ENCODE data around the gene DENND2A.

The DENND2A gene

DNA sequence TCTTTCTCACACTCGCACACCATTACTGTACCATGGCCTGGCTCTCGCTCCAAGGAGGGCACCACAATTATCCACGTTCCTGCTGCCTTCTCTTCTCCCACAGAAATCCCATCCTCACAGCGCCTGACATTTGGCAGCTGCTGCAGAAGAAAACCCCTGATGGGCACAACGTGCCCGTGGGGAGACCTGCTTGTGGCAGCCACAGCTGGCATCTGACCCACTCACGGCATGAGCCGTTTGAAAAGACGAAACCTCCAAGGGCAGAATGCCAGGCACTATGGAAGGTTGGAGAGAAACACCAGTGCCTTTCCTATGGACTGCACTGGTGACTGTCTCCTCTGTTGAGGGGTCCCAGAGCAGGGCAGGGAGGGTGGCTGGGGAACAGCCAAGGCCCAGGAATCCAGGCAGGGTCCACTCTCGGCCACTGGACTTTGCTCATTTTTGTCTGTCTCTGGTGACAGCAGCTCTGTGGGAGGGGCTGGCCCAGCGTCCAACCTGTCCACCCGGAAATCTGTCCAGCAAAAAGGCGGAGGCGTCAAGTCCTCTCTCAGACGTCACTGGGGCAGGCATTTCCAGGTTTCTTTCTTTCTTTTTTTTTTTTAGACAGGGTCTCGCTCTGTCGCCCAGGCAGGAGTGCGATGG lies 100.4 kb downstream of the DENND2A start:
- Histone ChIP-seq H2AFZ (ENCODE audit: low read length) (no peak overlapping the region), H3K4me3 (ENCODE audit: low read depth, low read length, poor library complexity, severe bottlenecking) (no peak overlapping the region), H3K79me2 (ENCODE audit: insufficient read depth, low read length) (no peaks in the 10 kb centered on the region), H4K20me1 (ENCODE audit: insufficient read depth, low read length) (no peaks in the 10 kb centered on the region), H3K9me2 (ENCODE audit: low read depth, low read length) (no peaks in the 10 kb centered on the region), H3K4me1 (ENCODE audit: insufficient read depth, low read length, severe bottlenecking) (no peaks in the 10 kb centered on the region), H3K9ac (ENCODE audit: low read length) (no peak overlapping the region), H3K9me3 (ENCODE audit: low read length) (no peaks in the 10 kb centered on the region), H3K4me2 (ENCODE audit: low read length) (no peak overlapping the region), H3F3A (ENCODE audit: insufficient read depth, low read length) (no peaks in the 10 kb centered on the region), H3K27me3 (ENCODE audit: insufficient read depth, low read length) (peaks cover 5% of the 10 kb centered on the region; the same call in 1 of the 2 replicates), H3K27ac (ENCODE audit: low read depth, low read length, poor library complexity, severe bottlenecking) (no peak overlapping the region), H3K36me3 (ENCODE audit: insufficient read depth, low read length) (no peaks in the 10 kb centered on the region)
- TF ChIP-seq EZH2 (IDR thresholded peaks at IDR 0.05; ENCODE audit: borderline replicate concordance, low read length), result no peak
- TF ChIP-seq, protein P1, sequence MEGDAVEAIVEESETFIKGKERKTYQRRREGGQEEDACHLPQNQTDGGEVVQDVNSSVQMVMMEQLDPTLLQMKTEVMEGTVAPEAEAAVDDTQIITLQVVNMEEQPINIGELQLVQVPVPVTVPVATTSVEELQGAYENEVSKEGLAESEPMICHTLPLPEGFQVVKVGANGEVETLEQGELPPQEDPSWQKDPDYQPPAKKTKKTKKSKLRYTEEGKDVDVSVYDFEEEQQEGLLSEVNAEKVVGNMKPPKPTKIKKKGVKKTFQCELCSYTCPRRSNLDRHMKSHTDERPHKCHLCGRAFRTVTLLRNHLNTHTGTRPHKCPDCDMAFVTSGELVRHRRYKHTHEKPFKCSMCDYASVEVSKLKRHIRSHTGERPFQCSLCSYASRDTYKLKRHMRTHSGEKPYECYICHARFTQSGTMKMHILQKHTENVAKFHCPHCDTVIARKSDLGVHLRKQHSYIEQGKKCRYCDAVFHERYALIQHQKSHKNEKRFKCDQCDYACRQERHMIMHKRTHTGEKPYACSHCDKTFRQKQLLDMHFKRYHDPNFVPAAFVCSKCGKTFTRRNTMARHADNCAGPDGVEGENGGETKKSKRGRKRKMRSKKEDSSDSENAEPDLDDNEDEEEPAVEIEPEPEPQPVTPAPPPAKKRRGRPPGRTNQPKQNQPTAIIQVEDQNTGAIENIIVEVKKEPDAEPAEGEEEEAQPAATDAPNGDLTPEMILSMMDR (IDR thresholded peaks at IDR 0.05; ENCODE audit: low read length), result no peak

DNA sequence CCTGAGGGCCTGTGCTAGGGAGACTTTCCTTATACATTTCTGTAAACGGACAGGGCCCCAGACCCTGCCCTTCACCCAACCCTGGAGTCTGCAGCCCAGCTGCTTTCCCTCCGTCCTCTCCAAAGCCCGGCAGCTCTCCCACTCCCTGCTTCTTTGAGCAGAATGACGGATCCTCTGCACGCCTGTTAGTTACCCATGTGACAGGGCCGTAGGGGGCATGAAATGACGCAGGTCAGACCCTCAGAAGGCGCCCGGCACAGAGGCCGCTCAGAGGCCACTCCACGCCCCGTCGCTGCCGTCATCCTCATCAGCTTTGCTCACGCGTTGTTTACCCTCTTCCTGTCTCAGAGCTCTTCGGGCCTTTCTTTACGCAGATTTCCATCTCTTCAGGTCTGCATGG lies 101.2 kb downstream of the DENND2A start:
- Histone ChIP-seq H3K4me2 (ENCODE audit: low read length) (no peak overlapping the region), H3K9me2 (ENCODE audit: low read depth, low read length) (no peaks in the 10 kb centered on the region), H3K4me3 (ENCODE audit: low read depth, low read length, poor library complexity, severe bottlenecking) (no peak overlapping the region), H3K27ac (ENCODE audit: low read depth, low read length, poor library complexity, severe bottlenecking) (no peak overlapping the region), H3F3A (ENCODE audit: insufficient read depth, low read length) (no peaks in the 10 kb centered on the region), H3K36me3 (ENCODE audit: insufficient read depth, low read length) (no peaks in the 10 kb centered on the region), H2AFZ (ENCODE audit: low read length) (no peak overlapping the region), H3K79me2 (ENCODE audit: insufficient read depth, low read length) (no peaks in the 10 kb centered on the region), H3K27me3 (ENCODE audit: insufficient read depth, low read length) (peaks cover 5% of the 10 kb centered on the region; the same call in 1 of the 2 replicates), H4K20me1 (ENCODE audit: insufficient read depth, low read length) (no peaks in the 10 kb centered on the region), H3K4me1 (ENCODE audit: insufficient read depth, low read length, severe bottlenecking) (no peaks in the 10 kb centered on the region), H3K9me3 (ENCODE audit: low read length) (no peaks in the 10 kb centered on the region), H3K9ac (ENCODE audit: low read length) (no peak overlapping the region)
- TF ChIP-seq, protein P1 (IDR thresholded peaks at IDR 0.05; ENCODE audit: low read length), result no peak
- no peak for TF ChIP-seq EZH2 (IDR thresholded peaks at IDR 0.05; ENCODE audit: borderline replicate concordance, low read length)

DNA sequence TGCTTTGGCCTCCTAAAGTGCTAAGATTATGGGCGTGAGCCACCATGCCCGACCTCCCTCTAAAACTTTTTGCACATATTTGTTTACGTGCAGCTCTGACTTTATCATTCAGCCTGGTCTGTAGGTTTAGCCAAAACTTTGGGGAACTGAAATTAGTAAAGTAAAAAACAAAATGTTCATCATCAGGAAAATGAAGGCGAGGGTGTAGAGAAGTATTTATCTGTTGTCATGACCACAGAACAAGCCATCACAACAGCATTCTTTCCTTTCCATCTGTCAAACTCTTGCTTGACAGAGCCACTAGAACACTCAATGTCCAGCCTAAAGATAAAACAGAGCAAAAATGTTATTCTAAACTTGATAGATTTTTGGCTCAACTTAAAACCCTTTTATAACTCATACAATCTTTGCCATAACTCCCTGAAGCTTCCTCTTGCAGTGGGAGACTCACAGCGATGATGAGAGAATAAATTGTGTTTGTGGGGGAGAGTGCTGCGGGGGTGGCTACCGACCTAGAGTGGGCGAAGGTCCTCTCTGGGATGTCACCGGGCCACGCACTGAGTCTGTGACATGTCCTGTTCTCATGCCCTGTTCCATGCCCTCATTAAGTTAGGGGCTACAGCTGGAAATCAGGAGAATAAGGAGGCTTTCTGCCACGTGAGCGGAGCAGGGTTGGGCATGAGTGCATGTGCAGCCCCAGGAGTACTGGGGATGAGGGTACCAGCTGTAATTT lies 102.7 kb downstream of the DENND2A start:
- H3K4me2 ChIP-seq (ENCODE audit: low read length), result no peak overlapping the region
- H3K27ac ChIP-seq (ENCODE audit: low read depth, low read length, poor library complexity, severe bottlenecking), result no peak overlapping the region
- no peaks in the 10 kb centered on the region for H3K4me1 ChIP-seq (ENCODE audit: insufficient read depth, low read length, severe bottlenecking)

More for the DNA sequence above, 102.7 kb downstream of the DENND2A start:
- no peak overlapping the region for H2AFZ ChIP-seq (ENCODE audit: low read length)
- H3K9me2 ChIP-seq (ENCODE audit: low read depth, low read length), result no peaks in the 10 kb centered on the region
- TF ChIP-seq EZH2 (IDR thresholded peaks at IDR 0.05; ENCODE audit: borderline replicate concordance, low read length), result no peak
- TF ChIP-seq, protein P1 (IDR thresholded peaks at IDR 0.05; ENCODE audit: low read length), result no peak
- no peaks in the 10 kb centered on the region for H3K9me3 ChIP-seq (ENCODE audit: low read length)
- peaks cover 10% of the 10 kb centered on the region; the same call in 1 of the 2 replicates for H3K27me3 ChIP-seq (ENCODE audit: insufficient read depth, low read length)
- H3K4me3 ChIP-seq (ENCODE audit: low read depth, low read length, poor library complexity, severe bottlenecking), result no peak overlapping the region
- no peak overlapping the region for H3K9ac ChIP-seq (ENCODE audit: low read length)
- no peaks in the 10 kb centered on the region for H4K20me1 ChIP-seq (ENCODE audit: insufficient read depth, low read length)
- H3K79me2 ChIP-seq (ENCODE audit: insufficient read depth, low read length), result no peaks in the 10 kb centered on the region
- no peaks in the 10 kb centered on the region for H3F3A ChIP-seq (ENCODE audit: insufficient read depth, low read length)
- H3K36me3 ChIP-seq (ENCODE audit: insufficient read depth, low read length), result no peaks in the 10 kb centered on the region

Data from OCI-LY1 (cell line).